ENCODE data around the gene F8.

DNA sequence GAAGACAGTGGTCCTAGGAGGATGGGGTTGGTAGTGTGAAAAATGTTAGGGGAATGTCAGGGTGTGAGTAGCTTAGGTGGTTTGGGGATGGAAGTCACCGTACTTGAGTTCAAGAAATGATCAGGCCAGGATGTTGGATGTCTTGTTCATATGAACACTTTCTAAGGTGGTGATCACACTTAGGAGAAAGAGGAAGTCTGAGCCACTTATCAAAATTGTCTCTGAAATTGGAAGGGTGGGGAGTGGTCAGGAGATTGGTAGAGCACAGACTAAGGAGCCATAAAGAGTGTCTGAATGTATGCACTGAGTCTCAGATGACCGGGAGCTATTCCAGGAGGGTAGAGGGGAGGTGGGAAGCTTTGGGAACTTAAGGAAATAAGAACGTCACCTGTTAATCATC is 31.1 kb upstream of the F8 start:
- TF ChIP-seq, protein P1, sequence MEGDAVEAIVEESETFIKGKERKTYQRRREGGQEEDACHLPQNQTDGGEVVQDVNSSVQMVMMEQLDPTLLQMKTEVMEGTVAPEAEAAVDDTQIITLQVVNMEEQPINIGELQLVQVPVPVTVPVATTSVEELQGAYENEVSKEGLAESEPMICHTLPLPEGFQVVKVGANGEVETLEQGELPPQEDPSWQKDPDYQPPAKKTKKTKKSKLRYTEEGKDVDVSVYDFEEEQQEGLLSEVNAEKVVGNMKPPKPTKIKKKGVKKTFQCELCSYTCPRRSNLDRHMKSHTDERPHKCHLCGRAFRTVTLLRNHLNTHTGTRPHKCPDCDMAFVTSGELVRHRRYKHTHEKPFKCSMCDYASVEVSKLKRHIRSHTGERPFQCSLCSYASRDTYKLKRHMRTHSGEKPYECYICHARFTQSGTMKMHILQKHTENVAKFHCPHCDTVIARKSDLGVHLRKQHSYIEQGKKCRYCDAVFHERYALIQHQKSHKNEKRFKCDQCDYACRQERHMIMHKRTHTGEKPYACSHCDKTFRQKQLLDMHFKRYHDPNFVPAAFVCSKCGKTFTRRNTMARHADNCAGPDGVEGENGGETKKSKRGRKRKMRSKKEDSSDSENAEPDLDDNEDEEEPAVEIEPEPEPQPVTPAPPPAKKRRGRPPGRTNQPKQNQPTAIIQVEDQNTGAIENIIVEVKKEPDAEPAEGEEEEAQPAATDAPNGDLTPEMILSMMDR (conservative IDR thresholded peaks at IDR 0.05; ENCODE audit: low read depth, low read length) = no peak
- TF ChIP-seq EZH2 (IDR thresholded peaks at IDR 0.05; ENCODE audit: low read length, unreplicated experiment) (no peak), EZH2phosphoT487 (IDR thresholded peaks at IDR 0.05; ENCODE audit: borderline replicate concordance, low read length) (no peak)
